OCI-M2 (cell line): ENCODE results near the gene HSPBAP1.
"Not testable (repeated sequence)": the region's sequence is repeated elsewhere in the genome, so short reads cannot be mapped to it uniquely, and the experiment has no call there.

ENCODE experiments used
- DNase-seq: peaks from one replicate; lab custom pipeline; 2025; ENCODE audit not compliant: unreplicated experiment; lab: John Stamatoyannopoulos, UW

Gene HSPBAP1

DNA sequence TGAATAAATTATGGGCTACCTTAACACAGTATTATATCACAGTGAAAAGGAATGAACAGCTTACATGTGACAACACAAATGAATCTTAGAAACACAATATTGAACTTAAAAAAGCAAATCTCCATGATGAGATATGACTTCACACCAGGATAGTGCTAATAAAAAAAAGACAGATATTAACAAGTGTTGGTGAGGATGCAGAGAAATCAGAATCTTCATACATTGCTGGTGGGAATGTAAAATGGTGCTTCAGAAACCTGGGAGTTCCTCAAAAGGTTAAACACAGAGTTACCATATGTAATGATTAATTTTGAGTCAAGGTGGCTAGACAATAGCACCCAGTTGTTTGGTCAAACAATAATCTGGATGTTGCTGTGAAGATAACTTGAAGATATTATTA is 51.4 kb downstream of the HSPBAP1 start:
- no peak for DNase-seq

DNA sequence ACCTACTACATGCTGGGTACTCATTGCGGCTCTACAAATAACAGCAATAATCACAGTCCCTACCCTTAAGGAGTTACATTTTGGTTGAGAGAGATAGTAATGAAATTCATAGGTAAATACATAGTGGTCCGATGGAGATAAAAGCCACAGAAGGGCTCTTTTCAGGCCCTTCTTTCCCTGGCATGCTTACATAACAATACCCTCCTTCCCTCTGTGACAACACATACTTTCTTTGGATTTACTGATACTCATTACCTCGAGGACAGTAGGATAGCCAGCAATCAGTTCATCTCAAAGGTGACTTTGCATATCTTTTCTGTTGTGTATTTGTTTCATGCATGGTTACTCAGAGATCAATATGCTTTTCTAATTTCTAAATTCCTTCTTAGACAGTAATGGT is 54.5 kb downstream of the HSPBAP1 start:
- DNase-seq, result no peak

DNA sequence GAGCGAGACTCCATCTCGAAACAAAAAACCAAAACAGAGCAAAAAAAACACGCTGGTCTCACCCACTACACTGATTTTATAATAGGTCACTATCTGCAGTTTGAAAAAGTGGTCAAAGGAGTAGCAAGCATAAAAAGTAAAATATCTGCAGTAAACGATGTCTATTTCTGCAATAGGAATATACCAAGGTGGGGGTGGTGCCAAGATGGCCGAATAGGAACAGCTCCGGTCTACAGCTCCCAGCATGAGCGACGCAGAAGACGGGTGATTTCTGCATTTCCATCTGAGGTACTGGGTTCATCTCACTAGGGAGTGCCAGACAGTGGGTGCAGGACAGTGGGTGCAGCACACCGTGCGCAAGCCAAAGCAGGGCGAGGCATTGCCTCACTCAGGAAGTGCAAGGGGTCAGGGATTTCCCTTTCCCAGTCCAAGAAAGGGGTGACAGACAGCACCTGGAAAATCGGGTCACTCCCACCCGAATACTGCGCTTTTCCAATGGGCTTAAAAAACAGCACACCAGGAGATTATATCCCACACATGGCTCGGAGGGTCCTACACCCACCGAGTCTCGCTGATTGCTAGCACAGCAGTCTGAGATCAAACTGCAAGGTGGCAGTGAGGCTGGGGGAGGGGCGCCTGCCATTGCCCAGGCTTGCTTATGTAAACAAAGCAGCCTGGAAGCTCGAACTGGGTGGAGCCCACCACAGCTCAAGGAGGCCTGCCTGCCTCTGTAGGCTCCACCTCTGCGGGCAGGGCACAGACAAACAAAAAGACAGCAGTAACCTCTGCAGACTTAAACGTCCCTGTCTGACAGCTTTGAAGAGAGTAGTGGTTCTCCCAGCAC is 60.7 kb downstream of the HSPBAP1 start:
- DNase-seq, result not testable (repeated sequence)

DNA sequence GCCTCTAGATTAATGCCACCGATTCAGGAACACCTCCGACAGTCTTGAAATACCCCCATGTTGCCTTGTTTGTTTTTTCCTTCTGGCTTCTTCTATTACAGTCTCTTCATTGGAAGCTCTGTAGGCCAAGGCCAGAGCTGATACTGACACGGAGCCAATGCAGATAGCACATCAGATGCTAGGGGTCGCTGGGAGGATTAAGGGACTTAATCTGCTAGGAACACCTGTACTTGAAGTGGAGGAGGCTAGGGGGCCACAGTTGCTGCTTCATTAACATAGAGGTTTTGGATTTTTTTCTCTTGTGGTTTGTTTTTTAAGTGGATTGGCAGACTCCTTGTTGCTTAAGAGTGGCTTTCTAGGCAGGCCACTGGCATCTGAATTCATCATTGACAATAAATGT is 63.4 kb downstream of the HSPBAP1 start:
- no peak for DNase-seq

DNA sequence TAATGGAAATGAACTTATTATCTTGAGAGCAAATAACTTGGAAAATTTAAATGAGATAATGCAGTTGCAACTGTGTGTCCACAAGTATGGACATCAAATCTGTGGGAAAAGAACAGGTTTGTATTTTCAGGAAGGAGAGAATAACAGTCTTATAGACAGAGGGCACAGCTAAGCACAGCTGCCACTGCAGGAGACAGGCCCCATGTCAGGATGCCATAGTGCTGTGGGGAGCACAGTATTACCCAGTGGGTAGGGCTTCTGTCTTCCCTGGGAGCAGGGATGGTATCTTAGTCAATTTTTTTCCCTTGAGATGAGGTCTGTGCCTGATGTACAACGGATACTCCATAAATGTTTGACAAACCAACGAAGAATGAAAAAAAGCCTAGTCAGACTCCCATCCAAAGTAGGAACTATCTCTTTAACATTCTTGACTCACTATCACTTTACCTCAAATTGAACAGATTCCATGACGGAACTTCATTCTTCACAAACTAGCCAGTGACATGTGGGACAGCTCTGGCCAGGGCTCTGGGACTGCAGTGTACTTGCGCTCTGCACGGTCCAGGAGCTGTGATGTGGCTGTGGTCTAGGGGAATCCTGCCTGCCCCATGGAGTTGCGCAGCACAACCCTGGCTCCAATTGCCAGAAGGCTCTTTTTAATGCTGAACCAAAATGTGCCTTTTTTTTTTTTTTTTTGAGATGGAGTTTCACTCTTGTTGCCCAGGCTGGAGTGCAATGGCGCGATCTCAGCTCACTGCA is 64.7 kb downstream of the HSPBAP1 start:
- no peak for DNase-seq

DNA sequence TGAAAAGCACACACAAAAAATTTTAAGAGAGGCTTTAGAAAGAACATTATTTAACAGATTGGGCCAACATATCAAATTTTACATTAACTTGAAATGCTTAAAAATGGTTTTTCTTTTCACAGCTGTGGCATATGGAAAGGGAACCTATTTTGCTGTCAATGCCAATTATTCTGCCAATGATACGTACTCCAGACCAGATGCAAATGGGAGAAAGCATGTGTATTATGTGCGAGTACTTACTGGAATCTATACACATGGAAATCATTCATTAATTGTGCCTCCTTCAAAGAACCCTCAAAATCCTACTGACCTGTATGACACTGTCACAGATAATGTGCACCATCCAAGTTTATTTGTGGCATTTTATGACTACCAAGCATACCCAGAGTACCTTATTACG is 65.4 kb downstream of the HSPBAP1 start:
- DNase-seq, result no peak

DNA sequence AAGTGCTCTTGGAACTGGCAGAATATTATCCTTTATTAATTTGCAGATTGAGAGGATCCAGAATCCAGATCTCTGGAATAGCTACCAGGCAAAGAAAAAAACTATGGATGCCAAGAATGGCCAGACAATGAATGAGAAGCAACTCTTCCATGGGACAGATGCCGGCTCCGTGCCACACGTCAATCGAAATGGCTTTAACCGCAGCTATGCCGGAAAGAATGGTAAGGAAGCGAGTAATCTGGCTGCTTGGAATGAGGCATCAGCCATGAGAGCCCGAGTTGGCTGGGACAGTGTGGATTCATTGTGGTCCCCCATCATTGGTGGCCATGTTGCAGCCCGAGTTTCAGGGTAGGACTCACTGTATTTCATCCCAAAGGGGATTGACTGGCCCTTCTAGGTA is 65.9 kb downstream of the HSPBAP1 start:
- DNase-seq, result no peak

DNA sequence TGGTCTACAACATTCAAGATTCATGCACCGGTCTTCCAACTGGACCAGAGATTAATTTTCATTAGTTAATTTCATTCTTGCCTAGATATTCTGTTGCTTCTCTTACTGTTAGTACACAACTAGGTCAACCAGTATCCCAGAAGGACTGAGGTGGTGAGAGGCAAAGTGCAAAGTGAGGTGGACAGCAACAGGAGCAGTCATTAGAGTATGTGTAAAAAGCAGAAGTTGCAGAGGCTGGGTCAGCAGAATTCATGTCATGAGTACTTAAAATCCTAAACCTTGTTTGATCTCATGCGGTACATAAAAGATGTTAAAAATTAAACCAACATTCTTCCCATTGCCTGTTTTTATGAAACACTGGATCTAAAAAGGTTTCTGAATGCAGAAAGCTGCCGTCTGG is 66.3 kb downstream of the HSPBAP1 start:
- no peak for DNase-seq

DNA sequence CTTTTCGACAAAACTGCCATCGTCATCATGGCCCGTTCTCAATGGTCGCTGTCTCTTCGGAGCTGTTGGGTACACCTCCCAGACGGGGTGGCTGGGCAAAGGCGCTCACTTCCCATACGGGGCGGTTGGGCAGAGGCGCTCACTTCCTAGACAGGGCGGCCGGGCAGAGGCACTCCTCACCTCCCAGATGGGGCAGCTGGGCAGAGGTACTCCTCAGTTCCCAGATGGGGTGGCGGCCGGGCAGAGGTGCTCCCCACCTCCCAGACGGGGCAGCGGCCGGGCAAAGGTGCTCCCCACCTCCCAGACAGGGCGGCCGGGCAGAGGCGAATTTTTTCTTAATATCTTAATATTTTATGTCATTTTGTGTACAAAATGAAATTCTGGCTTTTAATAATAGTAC is 68.5 kb downstream of the HSPBAP1 start:
- no peak for DNase-seq

DNA sequence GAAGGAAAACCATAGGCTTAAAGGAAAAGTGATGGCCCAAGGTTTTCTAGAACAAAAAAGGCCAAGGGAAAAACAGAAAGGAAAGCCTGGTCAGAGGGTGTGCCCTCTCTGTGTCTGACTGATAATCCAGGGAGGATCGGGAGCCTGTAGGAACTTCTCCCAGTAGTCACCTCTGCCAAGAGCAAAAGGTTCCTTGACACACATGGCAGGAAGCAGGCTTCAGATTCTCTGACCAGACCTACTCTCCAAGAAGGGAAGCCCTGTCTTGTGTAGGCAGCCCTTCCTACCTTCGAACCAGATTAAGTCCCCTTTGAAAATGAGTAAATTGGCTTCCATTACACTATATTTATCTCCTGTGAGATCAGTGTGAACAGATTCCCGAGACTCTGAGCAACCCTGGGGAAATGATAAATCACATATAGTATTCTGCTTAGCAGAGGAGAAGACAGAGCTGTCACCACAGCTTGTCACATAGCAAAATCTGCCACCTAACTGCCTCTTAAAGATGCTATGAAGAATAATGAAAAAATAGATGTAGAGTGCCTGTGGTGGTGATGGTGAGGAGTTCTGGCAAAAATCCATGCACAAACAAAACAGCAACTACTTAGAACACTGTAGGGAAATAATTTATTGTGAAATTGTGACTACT is 74.2 kb downstream of the HSPBAP1 start:
- no peak for DNase-seq

DNA sequence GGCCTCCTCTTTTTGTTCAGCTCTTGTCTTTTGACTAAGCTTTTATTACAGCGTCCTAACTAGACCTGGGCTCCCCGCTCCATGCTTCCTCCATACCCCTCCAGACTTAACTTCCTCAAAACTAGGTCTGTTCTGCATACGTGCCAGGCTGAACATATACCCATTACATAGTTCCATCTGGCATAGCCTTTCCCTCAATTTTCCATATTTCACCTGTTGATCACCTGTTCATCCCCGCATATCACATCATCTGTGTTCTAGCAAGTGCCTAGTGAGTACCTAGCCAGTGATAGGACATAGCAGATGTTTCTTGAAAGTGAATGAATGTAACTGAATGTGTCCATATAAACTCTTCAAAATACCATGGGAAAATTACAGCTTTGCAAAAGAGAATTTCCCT is 77.0 kb downstream of the HSPBAP1 start:
- DNase-seq, result no peak

DNA sequence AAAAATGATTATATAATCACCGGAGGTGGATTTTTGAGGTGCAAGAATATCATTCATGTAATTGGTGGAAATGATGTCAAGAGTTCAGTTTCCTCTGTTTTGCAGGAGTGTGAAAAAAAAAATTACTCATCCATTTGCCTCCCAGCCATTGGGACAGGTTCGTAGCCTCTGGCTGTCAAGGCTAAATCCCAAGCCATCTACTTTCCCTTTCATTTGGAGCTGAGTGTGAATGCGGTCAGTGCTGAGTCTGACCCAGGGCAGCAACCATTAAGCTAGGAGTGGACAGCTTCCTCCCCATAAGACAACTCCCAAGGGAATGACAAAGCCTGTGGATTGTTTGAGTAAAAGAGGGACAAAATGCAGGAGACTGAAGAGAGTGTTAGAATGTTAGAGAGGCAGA is 79.4 kb downstream of the HSPBAP1 start:
- no peak for DNase-seq

DNA sequence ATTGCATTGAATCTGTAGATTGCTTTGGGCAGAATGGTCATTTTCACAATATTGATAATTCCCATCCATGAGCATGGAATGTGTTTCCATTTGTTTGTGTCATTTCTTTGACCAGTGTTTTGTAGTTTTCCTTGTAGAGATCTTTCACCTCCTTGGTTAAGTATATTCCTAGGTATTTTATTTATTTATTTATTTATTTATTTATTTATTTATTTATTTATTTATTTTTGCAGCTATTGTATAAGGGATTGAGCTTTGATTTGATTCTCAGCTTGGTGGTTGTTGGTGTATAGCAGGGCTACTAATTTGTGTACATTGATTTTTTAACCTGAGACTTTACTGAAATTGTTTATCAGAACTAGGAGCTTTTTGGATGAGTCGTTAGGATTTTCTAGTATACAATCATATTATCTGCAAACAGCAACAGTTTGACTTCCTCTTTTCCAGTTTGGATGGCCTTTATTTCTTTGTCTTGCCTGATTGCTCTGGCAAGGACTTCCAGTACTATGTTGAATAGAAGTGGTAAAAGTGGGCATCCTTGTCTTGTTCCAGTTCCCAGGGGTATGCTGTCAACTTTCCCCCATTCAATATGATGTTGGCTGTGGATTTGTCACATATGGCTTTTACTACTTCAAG is 82.9 kb downstream of the HSPBAP1 start:
- DNase-seq, result not testable (repeated sequence)

DNA sequence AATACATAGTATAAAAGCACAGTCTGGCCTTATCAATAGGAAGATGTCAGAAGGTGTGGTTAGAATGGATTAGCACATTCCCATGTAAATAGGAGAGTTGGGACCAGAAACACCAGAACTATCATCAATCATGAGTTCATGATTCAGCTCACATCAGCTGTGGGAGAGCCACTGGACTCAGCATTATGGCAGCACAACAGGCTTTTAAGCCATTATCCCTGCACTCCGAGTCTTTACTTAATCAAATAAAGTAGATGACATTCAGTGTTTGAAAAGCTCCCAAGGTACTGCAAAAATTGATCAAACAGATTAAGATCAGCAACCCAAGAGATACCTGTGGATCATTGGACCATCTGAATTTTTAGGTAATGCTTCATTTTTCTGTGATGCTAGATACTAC is 88.3 kb downstream of the HSPBAP1 start:
- DNase-seq, result no peak

DNA sequence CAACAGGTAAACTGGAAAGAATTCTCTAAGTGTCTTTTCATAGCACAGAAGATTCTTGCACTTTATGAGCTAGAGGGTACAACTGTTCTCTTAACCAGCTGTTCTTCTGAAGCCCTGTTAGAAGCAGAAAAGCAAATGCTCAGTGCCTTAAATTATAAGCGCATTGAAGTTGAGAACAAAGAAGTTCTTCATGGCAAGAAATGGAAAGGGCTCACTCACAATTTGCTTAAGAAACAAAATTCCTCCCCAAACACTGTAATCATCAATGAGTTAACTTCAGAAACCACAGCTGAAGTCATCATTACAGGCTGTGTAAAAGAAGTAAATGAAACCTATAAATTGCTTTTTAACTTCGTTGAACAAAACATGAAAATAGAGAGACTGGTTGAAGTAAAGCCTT is 93.4 kb downstream of the HSPBAP1 start:
- DNase-seq, result no peak

DNA sequence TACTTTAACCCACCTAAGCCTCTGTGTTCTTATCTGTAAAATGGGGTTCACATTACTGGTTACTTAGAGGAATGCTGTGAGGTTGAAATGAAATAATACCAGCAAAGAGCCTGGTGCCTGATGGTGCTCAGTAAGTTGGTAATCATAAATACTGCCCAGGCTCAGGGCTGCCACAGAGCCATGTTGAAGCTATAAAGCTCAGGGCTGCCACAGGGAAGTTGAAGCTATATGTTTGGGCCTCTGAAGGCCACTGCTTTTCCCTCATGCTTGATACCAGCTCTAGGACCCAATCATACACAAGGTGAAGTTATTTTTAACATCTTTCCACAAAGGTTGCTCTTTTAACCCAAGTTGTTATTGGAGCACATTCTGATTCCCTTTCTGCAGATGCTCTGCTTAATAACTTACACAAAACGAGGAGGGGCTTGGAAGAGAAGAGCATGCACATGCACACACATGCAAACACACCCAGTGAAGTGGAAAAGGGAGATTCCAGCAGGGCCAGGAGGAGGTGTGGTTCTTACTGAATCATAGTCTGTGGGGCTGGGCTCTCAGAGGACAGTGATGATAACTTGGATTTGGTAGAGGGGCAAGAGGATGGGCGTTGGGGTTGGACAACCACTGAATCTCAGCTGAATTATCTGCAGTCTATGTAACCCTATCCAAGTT is 95.5 kb downstream of the HSPBAP1 start:
- no peak for DNase-seq

DNA sequence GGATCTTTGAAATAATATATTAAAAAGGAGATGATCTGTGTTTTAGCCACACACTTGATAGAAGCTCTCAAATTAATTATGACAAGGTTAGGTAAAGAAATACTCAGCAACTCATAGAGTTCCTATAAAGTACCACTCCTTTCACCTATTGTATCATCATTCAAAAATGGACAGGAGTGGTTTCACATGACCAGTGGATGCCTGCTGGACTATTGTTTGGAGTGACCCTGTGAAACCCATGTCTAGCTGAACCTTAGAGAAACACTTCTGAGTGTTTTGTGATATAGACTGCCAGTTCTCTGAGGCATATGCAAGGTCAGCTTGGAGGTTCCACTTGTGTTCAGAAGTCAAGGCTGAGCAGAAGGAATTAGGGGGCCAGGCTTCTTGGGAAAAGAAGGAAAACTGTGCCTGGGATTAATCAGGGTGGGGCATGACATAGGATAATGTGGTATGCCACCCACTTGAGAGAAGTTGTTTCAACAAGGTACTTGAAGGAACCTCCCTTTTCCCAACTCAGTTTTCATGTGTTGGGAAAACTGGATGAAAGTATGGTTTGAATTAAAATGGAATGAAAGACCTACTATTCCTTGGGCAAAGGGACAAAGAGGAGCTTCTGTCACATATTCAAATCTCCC is 97.6 kb downstream of the HSPBAP1 start:
- no peak for DNase-seq

DNA sequence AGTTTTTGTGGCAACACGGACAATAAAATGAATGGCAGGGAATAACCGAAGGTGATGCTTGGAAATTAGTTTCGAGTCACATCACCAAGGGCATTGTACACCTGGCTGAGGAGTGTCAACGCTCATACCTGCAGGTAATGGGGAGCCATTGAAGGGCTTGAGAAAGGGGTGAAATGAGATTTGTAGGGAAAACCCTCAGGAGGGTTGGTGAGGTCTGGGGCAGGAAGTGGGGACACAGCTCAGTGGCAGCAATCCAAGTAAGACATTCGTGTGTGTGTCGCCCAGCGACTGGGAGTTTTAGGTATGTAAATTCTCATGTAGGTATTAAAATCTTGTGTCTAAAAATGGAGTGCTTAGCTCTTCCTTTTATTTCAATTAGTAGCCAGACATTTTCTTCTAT is 98.7 kb downstream of the HSPBAP1 start:
- no peak for DNase-seq

DNA sequence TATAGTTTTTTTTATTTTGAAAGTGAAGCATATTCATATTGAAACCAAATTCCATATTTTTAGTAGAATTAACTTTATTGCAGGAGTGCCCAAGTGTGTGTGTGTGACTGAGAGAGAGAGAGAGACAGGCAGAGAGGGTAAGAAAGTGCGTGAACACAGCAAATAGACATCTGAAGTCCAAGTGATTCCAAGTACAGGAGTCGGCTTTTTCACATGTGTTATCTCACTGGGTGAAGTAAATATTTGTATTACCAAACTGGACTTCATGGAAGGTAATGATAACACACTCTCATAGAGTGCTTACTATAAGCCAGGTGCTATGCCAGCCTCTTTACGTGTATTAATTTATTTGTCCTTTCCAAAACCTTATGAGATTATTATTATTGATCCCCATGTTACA is 101.0 kb downstream of the HSPBAP1 start:
- DNase-seq, result no peak

DNA sequence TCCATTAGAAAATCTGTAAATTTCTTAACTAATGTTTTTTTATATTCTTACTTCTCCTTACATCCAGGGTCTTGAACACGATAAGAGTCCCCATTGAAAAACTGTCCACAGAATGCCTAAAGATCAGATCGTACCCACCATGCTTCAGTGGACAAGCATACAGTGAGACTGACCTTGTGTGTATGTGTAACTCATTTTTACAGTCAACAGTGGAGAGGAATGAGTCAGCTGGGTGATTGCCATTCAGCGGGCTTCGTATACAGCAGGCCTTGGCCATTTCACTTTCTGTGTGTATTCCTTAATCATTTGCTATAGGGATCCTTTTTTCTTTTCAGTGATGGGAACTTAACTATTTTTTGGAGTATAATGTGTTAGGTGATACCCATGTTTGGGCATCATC is 102.4 kb downstream of the HSPBAP1 start:
- DNase-seq, result no peak

DNA sequence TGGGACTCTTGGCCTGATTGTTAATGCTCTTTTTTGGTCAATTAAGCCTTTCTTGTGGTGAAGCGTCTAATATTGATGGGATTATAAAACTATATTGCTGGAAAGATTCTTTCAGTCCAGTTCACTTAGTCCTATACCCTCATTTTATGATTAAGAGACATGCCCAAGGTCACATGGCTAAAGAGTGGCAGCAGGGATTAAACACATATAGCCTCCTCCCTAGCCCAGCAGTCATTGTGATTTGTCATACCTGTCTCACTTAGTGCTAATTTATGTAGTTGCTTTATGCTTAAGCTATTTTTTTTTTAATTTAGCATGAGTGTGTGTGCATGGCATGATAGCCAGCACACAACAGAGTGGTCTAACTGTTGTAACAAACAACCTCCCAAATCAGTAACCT is 103.5 kb downstream of the HSPBAP1 start:
- DNase-seq, result no peak
